Neuronal stem cell (in vitro differentiated cells): ENCODE measurements around the gene ELMOD1.

Experiments used
- DNase-seq: peaks from one replicate; pipeline ENCODE4 v3.0.0-alpha.2; 2013; ENCODE audit warnings: low spot score
- H2AFZ ChIP-seq: one replicate; pipeline ENCODE4 v1.6.1; 2013; ENCODE audit warnings: mild to moderate bottlenecking, low read length, inconsistent platforms
- H2AK5ac ChIP-seq: 2 replicates; pipeline ENCODE4 v1.6.1; 2013; ENCODE audit warnings: low read depth, mild to moderate bottlenecking, inconsistent platforms, low read length, moderate library complexity, mixed read lengths
- H2BK120ac ChIP-seq: 2 replicates; pipeline ENCODE4 v1.6.1; 2013; ENCODE audit warnings: low read depth, mild to moderate bottlenecking, inconsistent platforms, low read length, moderate library complexity, mixed read lengths
- H2BK12ac ChIP-seq: one replicate; pipeline ENCODE4 v1.6.1; 2013; ENCODE audit warnings: low read length, inconsistent platforms
- H2BK15ac ChIP-seq: 2 replicates; pipeline ENCODE4 v1.6.1; 2013; ENCODE audit warnings: mild to moderate bottlenecking, low read length, inconsistent platforms, mixed read lengths
- H2BK5ac ChIP-seq: one replicate; pipeline ENCODE4 v1.6.1; 2013; ENCODE audit warnings: inconsistent platforms, mild to moderate bottlenecking, low read length, moderate library complexity
- H3K14ac ChIP-seq: one replicate; pipeline ENCODE4 v1.6.1; 2013; ENCODE audit warnings: low read length, inconsistent platforms
- H3K18ac ChIP-seq: 2 replicates; pipeline ENCODE4 v1.6.1; 2013; ENCODE audit warnings: low read length, inconsistent platforms
- H3K23ac ChIP-seq: 2 replicates; pipeline ENCODE4 v1.6.1; 2013; ENCODE audit warnings: low read depth, mild to moderate bottlenecking, mixed read lengths, low read length, inconsistent platforms; ENCODE audit not compliant: poor library complexity
- H3K27ac ChIP-seq: replicated peaks from 3 replicates; pipeline ENCODE4 v1.5.1; 2013; ENCODE audit warnings: low read length, inconsistent platforms
- H3K27me3 ChIP-seq, 3 experiments: 2 replicates each; pipeline ENCODE4 v1.6.1; 2013; ENCODE audit warnings: low read length in 3 of 3, mild to moderate bottlenecking in 2 of 3, inconsistent platforms in 1 of 3, low read depth in 1 of 3, mixed read lengths in 1 of 3, moderate library complexity in 1 of 3; ENCODE audit not compliant: control insufficient read depth in 3 of 3, insufficient read depth in 3 of 3
- H3K36me3 ChIP-seq, 2 donors: replicated peaks in 1 of 2; 2 replicates each; pipeline ENCODE4 v1.6.1; 2013; ENCODE audit warnings: low read length in 2 of 2; ENCODE audit not compliant: control insufficient read depth in 2 of 2, insufficient read depth in 2 of 2
- H3K4ac ChIP-seq: 2 replicates; pipeline ENCODE4 v1.6.1; 2013; ENCODE audit warnings: inconsistent platforms, mild to moderate bottlenecking, low read length, moderate library complexity
- H3K4me1 ChIP-seq, 2 donors: 1 replicate in 1 of 2; 2 replicates in 1 of 2; pipeline ENCODE4 v1.6.1; 2013; ENCODE audit warnings: low read length in 2 of 2, low read depth in 1 of 2; ENCODE audit not compliant: control insufficient read depth in 2 of 2, insufficient read depth in 1 of 2
- H3K4me2 ChIP-seq: one replicate; pipeline ENCODE4 v1.6.1; 2013; ENCODE audit warnings: mild to moderate bottlenecking, low read length, inconsistent platforms; ENCODE audit not compliant: insufficient read depth, poor library complexity, severe bottlenecking
- H3K4me3 ChIP-seq, 2 donors: 2 replicates each; pipeline ENCODE4 v1.5.1; 2013; ENCODE audit warnings: low read length in 2 of 2, mild to moderate bottlenecking in 2 of 2, inconsistent platforms in 1 of 2, moderate library complexity in 1 of 2
- H3K79me1 ChIP-seq: one replicate; pipeline ENCODE4 v1.6.1; 2013; ENCODE audit warnings: low read depth, mild to moderate bottlenecking, inconsistent platforms, low read length, moderate library complexity
- H3K9ac ChIP-seq: one replicate; pipeline ENCODE4 v1.6.1; 2013; ENCODE audit warnings: mild to moderate bottlenecking, low read depth, low read length, inconsistent platforms; ENCODE audit not compliant: poor library complexity
- H3K9me3 ChIP-seq, 2 donors: replicated peaks in 1 of 2; 2 replicates each; pipeline versions ENCODE3 to v1.6.1; 2013; ENCODE audit warnings: low read length in 2 of 2, mild to moderate bottlenecking in 2 of 2, inconsistent platforms in 1 of 2, low read depth in 1 of 2, mixed read lengths in 1 of 2, moderate library complexity in 1 of 2; ENCODE audit not compliant: control insufficient read depth in 2 of 2, insufficient read depth in 1 of 2
- H4K8ac ChIP-seq: one replicate; pipeline ENCODE4 v1.6.1; 2013; ENCODE audit warnings: low read depth, mild to moderate bottlenecking, inconsistent platforms, low read length, moderate library complexity
- H4K91ac ChIP-seq: one replicate; pipeline ENCODE4 v1.6.1; 2013; ENCODE audit warnings: low read length, low read depth, mild to moderate bottlenecking, inconsistent platforms; ENCODE audit not compliant: poor library complexity
- WGBS, 2 donors: extraction: QIAGEN DNeasy Blood & Tissue Kit; methylation state at CpG; one replicate each; pipeline ENCODE4 v1.1.7; 2013; ENCODE audit warnings: missing lambda C conversion rate in 2 of 2, mixed read lengths in 1 of 2; ENCODE audit not compliant: insufficient read length in 2 of 2, insufficient replicate concordance in 1 of 2; ENCODE audit errors: extremely low coverage in 2 of 2; 5-methylcytosine and 5-hydroxymethylcytosine counted together

Gene ELMOD1

DNA sequence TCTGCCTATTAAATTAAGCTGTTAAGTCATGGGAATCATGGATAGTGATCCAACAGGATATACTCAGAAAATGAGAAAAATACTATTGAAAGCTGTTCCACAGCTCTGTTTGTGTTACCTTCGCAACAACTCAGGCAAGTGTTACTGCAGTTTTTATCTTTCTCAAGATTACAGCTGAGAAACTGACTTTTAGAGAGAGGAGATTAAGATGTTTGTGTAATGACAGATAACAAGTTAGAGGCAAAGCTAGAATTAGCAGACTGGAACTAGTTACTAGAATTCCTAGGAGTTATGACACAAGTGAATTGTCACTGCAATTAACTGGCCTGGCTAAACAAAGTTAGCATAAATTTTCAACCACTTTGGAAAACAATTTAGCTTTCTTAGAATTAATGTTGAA is 119.4 kb downstream of the ELMOD1 start:
- H2BK120ac ChIP-seq: no peak overlapping the region
- H3K36me3 ChIP-seq: no peaks in the 10 kb centered on the region
- H3K23ac ChIP-seq: no peak overlapping the region
- no peak for DNase-seq
- WGBS, 2 donors: no CpG with 5 or more reads among the region's 1 CpG
- H3K27ac ChIP-seq: no peak overlapping the region
- no peak overlapping the region for H2BK5ac ChIP-seq
- no peak overlapping the region for H2AFZ ChIP-seq
- H3K79me1 ChIP-seq: no peaks in the 10 kb centered on the region
- H2BK15ac ChIP-seq: no peak overlapping the region
- no peak overlapping the region for H2AK5ac ChIP-seq
- H3K4me1 ChIP-seq: peaks cover 5 to 9% of the 10 kb centered on the region in 2 donors
- H3K4me3 ChIP-seq: no peak overlapping the region
- no peak overlapping the region for H3K9ac ChIP-seq
- no peak overlapping the region for H3K14ac ChIP-seq
- H2BK12ac ChIP-seq: no peak overlapping the region
- no peaks in the 10 kb centered on the region for H3K9me3 ChIP-seq
- H3K27me3 ChIP-seq: peaks cover 0 to 69% (median 0%) of the 10 kb centered on the region in 3 experiments
- H4K8ac ChIP-seq: no peak overlapping the region
- no peak overlapping the region for H4K91ac ChIP-seq
- H3K18ac ChIP-seq: no peak overlapping the region
- H3K4me2 ChIP-seq: no peak overlapping the region
- no peak overlapping the region for H3K4ac ChIP-seq

DNA sequence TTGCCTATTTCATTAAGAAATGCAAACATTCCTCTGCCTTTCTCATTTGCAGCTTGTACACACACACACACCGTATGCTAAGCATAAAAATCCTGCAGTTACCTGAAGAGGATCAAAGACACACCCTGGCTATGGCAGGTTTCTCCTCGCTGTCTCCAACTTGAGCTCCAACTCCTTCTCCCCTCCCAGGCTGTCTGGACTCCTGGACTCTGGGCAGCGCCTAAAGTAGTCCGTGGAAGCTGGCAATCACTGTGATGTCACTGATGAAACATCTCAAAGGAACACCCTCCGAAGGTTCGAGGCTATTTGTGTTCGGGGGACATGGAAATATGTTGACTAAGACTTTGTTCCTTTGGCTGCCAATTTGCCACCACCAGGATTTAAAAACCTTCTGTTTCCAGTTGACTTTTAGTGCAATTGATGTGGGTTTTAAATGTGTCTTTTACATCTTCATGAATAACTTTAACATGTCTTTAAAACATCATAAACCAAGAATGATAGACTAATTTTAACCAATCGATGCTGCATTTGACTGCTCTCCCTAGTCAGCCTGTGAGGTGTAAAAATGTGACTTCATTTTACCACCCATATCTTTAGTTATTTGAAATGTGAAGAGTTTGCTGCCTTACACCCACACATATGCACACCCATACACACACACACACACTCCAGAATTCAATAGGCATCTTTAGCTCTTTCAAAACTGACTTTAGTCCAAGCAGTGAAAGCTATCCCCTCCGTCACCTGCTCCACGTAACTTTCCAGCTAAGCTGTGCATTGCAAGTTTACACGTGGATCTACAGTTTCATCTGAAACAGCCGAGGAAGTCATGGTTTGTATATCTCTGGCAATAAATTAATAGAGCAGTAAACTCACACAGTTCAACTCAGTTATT is 121.2 kb downstream of the ELMOD1 start, which contains the start of gene SLN:
Gene SLN, minus strand, starts transcription at position 196 of the 895 bp plus-strand sequence.
- Histone ChIP-seq H2AFZ (no peak within 1 kb of the TSS), H4K8ac (no peak within 1 kb of the TSS), H3K27ac (no peak within 1 kb of the TSS), H2BK12ac (no peak within 1 kb of the TSS), H3K9me3 (no peaks in the 10 kb centered on the region), H3K4ac (no peak within 1 kb of the TSS), H3K23ac (no peak within 1 kb of the TSS), H3K4me3 (no peak within 1 kb of the TSS), H2BK5ac (no peak within 1 kb of the TSS), H3K4me1 (peaks cover 0 to 9% of the 10 kb centered on the region in 2 donors), H3K27me3 (peaks cover 0 to 60% (median 0%) of the 10 kb centered on the region in 3 experiments), H3K36me3 (no peaks in the 10 kb centered on the region), H3K4me2 (no peak within 1 kb of the TSS), H4K91ac (no peak within 1 kb of the TSS), H2BK15ac (no peak within 1 kb of the TSS), H3K9ac (no peak within 1 kb of the TSS), H3K14ac (no peak within 1 kb of the TSS), H3K79me1 (no peaks in the 10 kb centered on the region), H2BK120ac (no peak within 1 kb of the TSS), H3K18ac (no peak within 1 kb of the TSS), H2AK5ac (no peak within 1 kb of the TSS)
- no peak for DNase-seq
- no CpG with 5 or more reads among the region's 12 CpGs for WGBS, 2 donors

- no peak overlapping the region for H4K8ac ChIP-seq
- H2BK120ac ChIP-seq: no peak overlapping the region
- H3K9ac ChIP-seq: no peak overlapping the region
- H3K14ac ChIP-seq: no peak overlapping the region
- peaks cover 0 to 52% (median 0%) of the 10 kb centered on the region in 3 experiments for H3K27me3 ChIP-seq
- H2AFZ ChIP-seq: no peak overlapping the region
- no peak for DNase-seq
- H3K18ac ChIP-seq: no peak overlapping the region
- H3K4me2 ChIP-seq: no peak overlapping the region
- no peak overlapping the region for H2AK5ac ChIP-seq
- no CpG with 5 or more reads among the region's 3 CpGs for WGBS, 2 donors
- H3K4ac ChIP-seq: no peak overlapping the region
- H3K9me3 ChIP-seq: no peaks in the 10 kb centered on the region
- no peak overlapping the region for H4K91ac ChIP-seq
- H2BK15ac ChIP-seq: no peak overlapping the region
- H3K4me3 ChIP-seq: no peak overlapping the region
- H3K4me1 ChIP-seq: peaks cover 0 to 4% of the 10 kb centered on the region in 2 donors
- no peak overlapping the region for H2BK12ac ChIP-seq
- no peaks in the 10 kb centered on the region for H3K36me3 ChIP-seq
- no peak overlapping the region for H3K27ac ChIP-seq
- no peak overlapping the region for H2BK5ac ChIP-seq
- H3K23ac ChIP-seq: no peak overlapping the region
- no peaks in the 10 kb centered on the region for H3K79me1 ChIP-seq
Observed at GRCh38 chr11:107713009-107713408, 122.1 kb downstream of the ELMOD1 start.
